HEK293 (cell line): Measurements from ENCODE around the gene ANAPC5.

Experiments used
- CTCF ChIP-seq: fragments of 450-650 bp; formaldehyde crosslinking; IDR thresholded peaks from 2 replicates; pipeline ENCODE4 v1.5.1; 2016; ENCODE audit warnings: missing biosample characterization, missing genetic modification characterization
- PRDM10 ChIP-seq: fragments of 450-650 bp; formaldehyde crosslinking; IDR thresholded peaks from 2 replicates; pipeline ENCODE4 v1.5.1; 2016; ENCODE audit warnings: missing biosample characterization, missing genetic modification characterization
- SP2 ChIP-seq: fragments of 450-650 bp; formaldehyde crosslinking; IDR thresholded peaks from 2 replicates; pipeline ENCODE4 v1.5.1; 2016; ENCODE audit warnings: missing biosample characterization, missing genetic modification characterization
- ZFP3 ChIP-seq: fragments of 450-650 bp; formaldehyde crosslinking; IDR thresholded peaks from 2 replicates; pipeline ENCODE4 v1.5.1; 2016; ENCODE audit warnings: low read depth, missing biosample characterization, missing genetic modification characterization
- ZNF18 ChIP-seq: fragments of 450-650 bp; formaldehyde crosslinking; IDR thresholded peaks from 2 replicates; pipeline ENCODE4 v1.5.1; 2016; ENCODE audit warnings: missing biosample characterization, missing genetic modification characterization
- ZNF280D ChIP-seq: fragments of 450-650 bp; formaldehyde crosslinking; IDR thresholded peaks from 2 replicates; pipeline ENCODE4 v1.5.1; 2016; ENCODE audit warnings: missing biosample characterization, missing genetic modification characterization
- ZNF548 ChIP-seq: fragments of 450-650 bp; formaldehyde crosslinking; IDR thresholded peaks from 2 replicates; pipeline ENCODE4 v1.5.1; 2016; ENCODE audit warnings: missing biosample characterization, missing genetic modification characterization
- ZNF670 ChIP-seq: fragments of 450-650 bp; formaldehyde crosslinking; IDR thresholded peaks from 2 replicates; pipeline ENCODE4 v1.5.1; 2016; ENCODE audit warnings: missing biosample characterization, missing genetic modification characterization, low read depth

GRCh38 chr12:121326996-121327674, 25.1 kb downstream of the ANAPC5 start:
- no peak for TF ChIP-seq CTCF (tag by site-specific recombination)
- TF ChIP-seq ZNF548 (tag by site-specific recombination): no peak
- TF ChIP-seq ZFP3 (tag by site-specific recombination): no peak
- TF ChIP-seq SP2 (tag by site-specific recombination): no peak
- TF ChIP-seq ZNF18 (tag by site-specific recombination): no peak
- TF ChIP-seq ZNF670 (tag by site-specific recombination): no peak
- TF ChIP-seq PRDM10 (tag by site-specific recombination): no peak
- TF ChIP-seq ZNF280D (tag by site-specific recombination): no peak
